Uterus (tissue), 2 donors: ENCODE data around the gene OR52B2.

Experiments used
- POLR2A ChIP-seq, 2 donors: fragments of 450-650 bp; IDR thresholded peaks; one replicate each; pipeline ENCODE4 v1.6.1; 2016; ENCODE audit warnings: antibody characterized with exemption in 2 of 2, mild to moderate bottlenecking in 1 of 2, moderate library complexity in 1 of 2
- TF ChIP-seq, protein P1 (sequence below), 4 experiments: fragments of 200-600 bp in 2 of 4; fragments of 450-650 bp in 2 of 4; sonication (generic) in 2 of 4; IDR thresholded peaks; one replicate each; pipeline ENCODE4 v1.5.1; 2016 to 2019; ENCODE audit warnings: antibody characterized with exemption in 4 of 4, mild to moderate bottlenecking in 2 of 4, moderate library complexity in 1 of 4

DNA sequence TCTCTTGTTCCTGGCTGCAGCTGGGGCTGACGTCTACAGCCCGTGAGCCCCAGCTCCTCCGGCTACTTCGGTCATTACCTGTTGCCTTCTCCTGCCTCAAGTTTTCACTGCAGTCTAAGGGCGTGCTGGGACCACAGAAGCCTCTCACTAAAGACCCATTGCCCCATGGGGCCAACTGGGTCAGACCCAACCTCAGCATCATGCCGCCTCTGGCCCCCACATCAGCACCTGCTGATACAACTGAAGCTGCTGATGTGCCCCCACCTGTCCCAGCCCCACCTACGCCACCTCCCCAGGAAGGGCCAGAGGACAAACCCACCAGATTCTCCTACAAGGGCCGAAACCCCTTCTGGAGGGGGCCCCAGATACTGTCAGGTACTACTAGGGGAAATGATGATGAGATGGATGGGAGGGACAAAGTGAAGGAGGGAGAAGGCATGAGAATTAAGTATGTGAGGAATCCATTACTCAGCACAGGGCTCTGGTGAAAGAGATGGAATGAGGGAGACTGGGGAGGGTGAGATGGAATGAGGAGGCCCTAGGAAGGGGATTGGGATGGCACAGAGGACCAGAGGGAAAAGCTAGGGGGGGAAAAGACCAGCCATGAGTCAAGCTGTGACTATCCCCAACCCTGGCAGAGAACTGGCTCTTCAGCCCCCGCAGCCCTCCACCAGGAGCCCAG lies 40.3 kb upstream of the OR52B2 start:
- TF ChIP-seq, protein P1, sequence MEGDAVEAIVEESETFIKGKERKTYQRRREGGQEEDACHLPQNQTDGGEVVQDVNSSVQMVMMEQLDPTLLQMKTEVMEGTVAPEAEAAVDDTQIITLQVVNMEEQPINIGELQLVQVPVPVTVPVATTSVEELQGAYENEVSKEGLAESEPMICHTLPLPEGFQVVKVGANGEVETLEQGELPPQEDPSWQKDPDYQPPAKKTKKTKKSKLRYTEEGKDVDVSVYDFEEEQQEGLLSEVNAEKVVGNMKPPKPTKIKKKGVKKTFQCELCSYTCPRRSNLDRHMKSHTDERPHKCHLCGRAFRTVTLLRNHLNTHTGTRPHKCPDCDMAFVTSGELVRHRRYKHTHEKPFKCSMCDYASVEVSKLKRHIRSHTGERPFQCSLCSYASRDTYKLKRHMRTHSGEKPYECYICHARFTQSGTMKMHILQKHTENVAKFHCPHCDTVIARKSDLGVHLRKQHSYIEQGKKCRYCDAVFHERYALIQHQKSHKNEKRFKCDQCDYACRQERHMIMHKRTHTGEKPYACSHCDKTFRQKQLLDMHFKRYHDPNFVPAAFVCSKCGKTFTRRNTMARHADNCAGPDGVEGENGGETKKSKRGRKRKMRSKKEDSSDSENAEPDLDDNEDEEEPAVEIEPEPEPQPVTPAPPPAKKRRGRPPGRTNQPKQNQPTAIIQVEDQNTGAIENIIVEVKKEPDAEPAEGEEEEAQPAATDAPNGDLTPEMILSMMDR (IDR thresholded peaks at IDR 0.05), result no peak
- TF ChIP-seq POLR2A (IDR thresholded peaks at IDR 0.05), result no peak
